ENCODE results near the gene TEX29. TPM values are rescaled to one million over a fixed set of nuclear protein-coding genes. Genes with fewer than 3 reads are reported as not detected.

TEX29 gene
- total and polyA plus RNA-seq, 2 donors (not counting 1 experiment from before 2014, with no cell fraction given) = 0.66 to 0.86 TPM

GRCh38 chr13:111327730-111328573 is 7.5 kb downstream of the TEX29 start:
- H4K20me1 ChIP-seq (ENCODE audit: control insufficient read depth, insufficient read depth, low read length, poor library complexity, severe bottlenecking) = no peaks in the 10 kb centered on the region
- H3K4me1 ChIP-seq (ENCODE audit: control insufficient read depth in 2 of 2, insufficient read depth in 2 of 2, low read length in 2 of 2) = no peaks in the 10 kb centered on the region
- Mint-ChIP-seq H3K27me3 (no peaks in the 10 kb centered on the region), H3K27ac (no peak overlapping the region), H3K4me3 (no peak overlapping the region), H3K4me1 (no peaks in the 10 kb centered on the region), H3K9me3 (ENCODE audit: insufficient read depth) (peaks cover 2% of the 10 kb centered on the region)
- POLR2A ChIA-PET = no interaction called here
- H3K9ac ChIP-seq (ENCODE audit: low read length) = no peak overlapping the region
- ATAC-seq (ENCODE audit: low read depth) (no peak), DNase-seq (no peak)
- WGBS (ENCODE audit: insufficient coverage) = 93% methylated on average over 24 of the region's 32 CpGs
- intact Hi-C loops (cut with micrococcal nuclease) = no loop called here
- H3K4me2 ChIP-seq (replicated peaks; ENCODE audit: low read depth, low read length, poor library complexity, severe bottlenecking) = no peak overlapping the region
- CTCF ChIA-PET = no interaction called here
- H3K9me3 ChIP-seq (ENCODE audit: control extremely low read depth in 1 of 3, control insufficient read depth in 2 of 3, insufficient read depth in 1 of 3, low read length in 2 of 3) = no peaks in the 10 kb centered on the region
- H3K4me3 ChIP-seq (ENCODE audit: control extremely low read depth in 1 of 5, extremely low read depth in 1 of 5, insufficient read depth in 1 of 5, low read depth in 2 of 5, low read length in 4 of 5) = no peak overlapping the region
- no peaks in the 10 kb centered on the region for H3K79me2 ChIP-seq (ENCODE audit: control insufficient read depth, insufficient read depth, low read length)
- TF ChIP-seq CTCF (IDR thresholded peaks at IDR 0.05) (no peak), EZH2 (IDR thresholded peaks at IDR 0.05; ENCODE audit: borderline replicate concordance, insufficient read depth, low read depth, low read length, poor library complexity, severe bottlenecking) (no peak)
- no peak overlapping the region for H3K27ac ChIP-seq (ENCODE audit: low read length in 2 of 2)
- no peaks in the 10 kb centered on the region for H3K36me3 ChIP-seq (replicated peaks in 1 of 2; ENCODE audit: control extremely low read depth in 1 of 2, control insufficient read depth in 1 of 2, extremely low read depth in 1 of 2, insufficient read depth in 2 of 2, low read length in 1 of 2)
- H3K27me3 ChIP-seq (replicated peaks in 1 of 4; ENCODE audit: control extremely low read depth in 1 of 4, control insufficient read depth in 3 of 4, insufficient read depth in 4 of 4, low read length in 3 of 4) = no peaks in the 10 kb centered on the region
- no peak overlapping the region for H2AFZ ChIP-seq (ENCODE audit: insufficient read depth, low read depth, low read length, poor library complexity, severe bottlenecking)

- TF ChIP-seq CTCF (IDR thresholded peaks at IDR 0.05) (no peak), EZH2 (IDR thresholded peaks at IDR 0.05; ENCODE audit: borderline replicate concordance, insufficient read depth, low read depth, low read length, poor library complexity, severe bottlenecking) (no peak)
Observed at GRCh38 chr13:111328574-111329410, 8.3 kb downstream of the TEX29 start.

More at GRCh38 chr13:111328574-111329410, 8.3 kb downstream of the TEX29 start:
- H3K4me3 ChIP-seq (ENCODE audit: control extremely low read depth in 1 of 5, extremely low read depth in 1 of 5, insufficient read depth in 1 of 5, low read depth in 2 of 5, low read length in 4 of 5) = no peak overlapping the region
- DNase-seq (no peak), ATAC-seq (ENCODE audit: low read depth) (no peak)
- H3K27ac ChIP-seq (ENCODE audit: low read length in 2 of 2) = no peak overlapping the region
- H3K27me3 ChIP-seq (replicated peaks in 1 of 4; ENCODE audit: control extremely low read depth in 1 of 4, control insufficient read depth in 3 of 4, insufficient read depth in 4 of 4, low read length in 3 of 4) = no peaks in the 10 kb centered on the region
- H3K36me3 ChIP-seq (replicated peaks in 1 of 2; ENCODE audit: control extremely low read depth in 1 of 2, control insufficient read depth in 1 of 2, extremely low read depth in 1 of 2, insufficient read depth in 2 of 2, low read length in 1 of 2) = no peaks in the 10 kb centered on the region
- H3K4me1 ChIP-seq (ENCODE audit: control insufficient read depth in 2 of 2, insufficient read depth in 2 of 2, low read length in 2 of 2) = no peaks in the 10 kb centered on the region
- POLR2A ChIA-PET = no interaction called here
- Mint-ChIP-seq H3K4me1 (no peaks in the 10 kb centered on the region), H3K9me3 (ENCODE audit: insufficient read depth) (peaks cover 2% of the 10 kb centered on the region), H3K27ac (no peak overlapping the region), H3K27me3 (no peaks in the 10 kb centered on the region), H3K4me3 (no peak overlapping the region)
- no peaks in the 10 kb centered on the region for H4K20me1 ChIP-seq (ENCODE audit: control insufficient read depth, insufficient read depth, low read length, poor library complexity, severe bottlenecking)
- no peaks in the 10 kb centered on the region for H3K79me2 ChIP-seq (ENCODE audit: control insufficient read depth, insufficient read depth, low read length)
- intact Hi-C loops (cut with micrococcal nuclease) = no loop called here
- no peaks in the 10 kb centered on the region for H3K9me3 ChIP-seq (ENCODE audit: control extremely low read depth in 1 of 3, control insufficient read depth in 2 of 3, insufficient read depth in 1 of 3, low read length in 2 of 3)
- H3K4me2 ChIP-seq (replicated peaks; ENCODE audit: low read depth, low read length, poor library complexity, severe bottlenecking) = no peak overlapping the region
- WGBS (ENCODE audit: insufficient coverage) = 91% methylated on average over 18 of the region's 30 CpGs
- H3K9ac ChIP-seq (ENCODE audit: low read length) = no peak overlapping the region
- no peak overlapping the region for H2AFZ ChIP-seq (ENCODE audit: insufficient read depth, low read depth, low read length, poor library complexity, severe bottlenecking)
- CTCF ChIA-PET = no interaction called here
